ENCODE results near the gene LAMA3. TPM values are rescaled to one million over a fixed set of nuclear protein-coding genes. Genes with fewer than 3 reads are reported as not detected.

Gene LAMA3
- total RNA-seq, 1 donor from 2014 or later = 0.47 TPM

DNA sequence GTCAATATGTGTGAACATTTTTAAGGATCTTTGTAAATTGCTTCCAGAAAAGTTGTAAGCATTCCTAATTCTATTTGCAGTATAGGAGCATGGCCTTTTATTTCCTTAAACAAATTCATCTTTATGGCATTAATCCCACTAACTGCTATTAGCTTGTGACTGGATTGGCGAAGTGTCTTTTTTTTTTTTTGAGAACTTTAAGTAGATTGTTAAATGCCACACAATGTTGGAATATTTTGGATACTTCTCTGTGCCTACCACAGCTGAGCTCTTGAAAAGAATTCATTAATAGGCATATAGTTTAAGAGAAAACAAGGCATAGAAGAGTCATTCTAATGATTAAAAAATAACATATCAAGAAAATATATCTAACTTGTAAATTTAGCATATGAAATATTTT is 129.7 kb downstream of the LAMA3 start:
- Mint-ChIP-seq H3K27ac (no peak overlapping the region), H3K36me3 (no peaks in the 10 kb centered on the region), H3K4me1 (no peaks in the 10 kb centered on the region), H3K9me3 (no peaks in the 10 kb centered on the region), H3K27me3 (ENCODE audit: insufficient read depth, low read depth) (peaks cover 2% of the 10 kb centered on the region), H3K4me3 (no peak overlapping the region)
- H2AFZ ChIP-seq (replicated peaks) = no peak overlapping the region
- H3K27ac ChIP-seq = no peak overlapping the region
- no peaks in the 10 kb centered on the region for H4K20me1 ChIP-seq (ENCODE audit: low read depth)
- no peak for DNase-seq (ENCODE audit: low spot score)
- TF ChIP-seq EZH2phosphoT487 (IDR thresholded peaks at IDR 0.05) (no peak), EZH2 (IDR thresholded peaks at IDR 0.05) (no peak)
- TF ChIP-seq, protein P1, sequence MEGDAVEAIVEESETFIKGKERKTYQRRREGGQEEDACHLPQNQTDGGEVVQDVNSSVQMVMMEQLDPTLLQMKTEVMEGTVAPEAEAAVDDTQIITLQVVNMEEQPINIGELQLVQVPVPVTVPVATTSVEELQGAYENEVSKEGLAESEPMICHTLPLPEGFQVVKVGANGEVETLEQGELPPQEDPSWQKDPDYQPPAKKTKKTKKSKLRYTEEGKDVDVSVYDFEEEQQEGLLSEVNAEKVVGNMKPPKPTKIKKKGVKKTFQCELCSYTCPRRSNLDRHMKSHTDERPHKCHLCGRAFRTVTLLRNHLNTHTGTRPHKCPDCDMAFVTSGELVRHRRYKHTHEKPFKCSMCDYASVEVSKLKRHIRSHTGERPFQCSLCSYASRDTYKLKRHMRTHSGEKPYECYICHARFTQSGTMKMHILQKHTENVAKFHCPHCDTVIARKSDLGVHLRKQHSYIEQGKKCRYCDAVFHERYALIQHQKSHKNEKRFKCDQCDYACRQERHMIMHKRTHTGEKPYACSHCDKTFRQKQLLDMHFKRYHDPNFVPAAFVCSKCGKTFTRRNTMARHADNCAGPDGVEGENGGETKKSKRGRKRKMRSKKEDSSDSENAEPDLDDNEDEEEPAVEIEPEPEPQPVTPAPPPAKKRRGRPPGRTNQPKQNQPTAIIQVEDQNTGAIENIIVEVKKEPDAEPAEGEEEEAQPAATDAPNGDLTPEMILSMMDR (IDR thresholded peaks at IDR 0.05) = no peak
- no peaks in the 10 kb centered on the region for H3K9me3 ChIP-seq (ENCODE audit: low read depth)
- no peaks in the 10 kb centered on the region for H3K4me1 ChIP-seq
- no peak overlapping the region for H3K4me2 ChIP-seq
- H3K36me3 ChIP-seq = no peaks in the 10 kb centered on the region
- no peaks in the 10 kb centered on the region for H3K27me3 ChIP-seq
- no peaks in the 10 kb centered on the region for H3F3A ChIP-seq (ENCODE audit: low read depth)
- no peaks in the 10 kb centered on the region for H3K79me2 ChIP-seq (ENCODE audit: low read depth)
- no peak overlapping the region for H3K4me3 ChIP-seq
- H3K9ac ChIP-seq = no peak overlapping the region

DNA sequence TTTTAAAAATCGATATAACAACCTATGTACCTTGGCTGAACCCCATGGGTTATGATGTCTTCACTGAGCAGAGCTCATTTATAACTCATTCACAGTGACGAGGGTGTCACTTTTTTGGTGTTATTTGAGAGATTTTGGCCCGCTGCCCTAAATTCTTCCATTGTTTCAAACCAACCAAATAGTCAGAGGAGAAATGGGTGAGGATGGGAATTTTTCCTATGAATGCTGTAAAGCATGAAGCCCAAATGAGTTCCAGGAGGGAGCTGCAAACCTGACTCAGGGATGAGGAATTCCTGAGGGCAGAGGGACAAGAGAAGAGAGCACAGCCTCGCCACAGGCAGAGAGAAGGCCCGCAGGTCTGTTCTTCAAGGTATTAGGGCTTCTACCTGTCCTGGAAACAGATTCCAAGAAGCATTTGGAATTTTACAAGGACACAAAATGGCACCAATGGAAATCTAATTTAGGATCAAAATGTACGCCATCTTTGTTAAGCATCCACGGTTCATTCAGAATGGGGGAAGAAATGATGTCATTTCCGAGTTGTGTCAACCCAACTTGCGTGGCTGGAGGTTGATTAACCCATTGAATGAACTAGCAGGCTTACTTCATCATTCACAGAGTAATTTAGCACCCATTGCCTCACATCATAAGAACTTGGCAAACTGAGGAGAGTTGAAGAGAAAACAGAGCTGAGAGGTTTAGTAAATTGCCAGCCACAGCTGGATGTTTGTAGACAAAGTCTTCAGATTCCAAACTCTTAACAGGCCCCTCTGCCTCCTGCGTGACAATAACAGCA is 133.5 kb downstream of the LAMA3 start:
- Mint-ChIP-seq H3K9me3 (no peaks in the 10 kb centered on the region), H3K27ac (no peak overlapping the region), H3K4me1 (peaks cover 4% of the 10 kb centered on the region), H3K4me3 (no peak overlapping the region), H3K36me3 (no peaks in the 10 kb centered on the region), H3K27me3 (ENCODE audit: insufficient read depth, low read depth) (no peaks in the 10 kb centered on the region)
- Histone ChIP-seq H3K4me3 (no peak overlapping the region), H3K4me2 (no peak overlapping the region), H3K9ac (no peak overlapping the region), H2AFZ (replicated peaks) (no peak overlapping the region), H3K27me3 (no peaks in the 10 kb centered on the region), H4K20me1 (ENCODE audit: low read depth) (no peaks in the 10 kb centered on the region), H3F3A (ENCODE audit: low read depth) (no peaks in the 10 kb centered on the region), H3K27ac (no peak overlapping the region), H3K36me3 (no peaks in the 10 kb centered on the region), H3K4me1 (no peaks in the 10 kb centered on the region), H3K9me3 (ENCODE audit: low read depth) (no peaks in the 10 kb centered on the region), H3K79me2 (ENCODE audit: low read depth) (no peaks in the 10 kb centered on the region)
- DNase-seq (ENCODE audit: low spot score) = no peak
- TF ChIP-seq EZH2 (IDR thresholded peaks at IDR 0.05) = no peak
- TF ChIP-seq EZH2phosphoT487 (IDR thresholded peaks at IDR 0.05) = no peak
- TF ChIP-seq, protein P1 (IDR thresholded peaks at IDR 0.05) = no peak

DNA sequence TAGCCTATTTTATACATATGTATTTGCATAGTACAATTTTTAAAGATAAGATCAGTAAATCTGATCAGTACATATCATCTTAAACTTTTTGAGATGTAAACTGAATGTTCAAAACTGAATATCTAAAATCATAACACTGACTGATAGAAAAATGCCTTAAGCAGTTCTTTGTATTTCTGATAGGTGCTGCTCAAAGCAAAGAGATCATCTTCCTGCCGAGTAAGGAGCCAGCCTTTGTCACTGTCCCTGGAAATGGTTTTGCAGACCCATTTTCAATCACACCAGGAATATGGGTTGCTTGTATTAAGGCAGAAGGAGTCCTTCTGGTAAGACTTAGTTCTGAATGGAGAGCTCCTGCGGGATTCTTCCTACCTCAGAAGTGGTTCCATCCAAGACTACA is 135.0 kb downstream of the LAMA3 start:
- no peak overlapping the region for H3K9ac ChIP-seq
- H2AFZ ChIP-seq (replicated peaks) = no peak overlapping the region
- TF ChIP-seq EZH2phosphoT487 (IDR thresholded peaks at IDR 0.05) (no peak), EZH2 (IDR thresholded peaks at IDR 0.05) (no peak)
- TF ChIP-seq, protein P1 (IDR thresholded peaks at IDR 0.05) = no peak
- H3K9me3 Mint-ChIP-seq = no peaks in the 10 kb centered on the region
- H3K4me2 ChIP-seq = no peak overlapping the region
- H4K20me1 ChIP-seq (ENCODE audit: low read depth) = no peaks in the 10 kb centered on the region
- no peaks in the 10 kb centered on the region for H3K36me3 ChIP-seq
- no peaks in the 10 kb centered on the region for H3K79me2 ChIP-seq (ENCODE audit: low read depth)
- no peaks in the 10 kb centered on the region for H3K9me3 ChIP-seq (ENCODE audit: low read depth)
- no peak overlapping the region for H3K27ac Mint-ChIP-seq
- peaks cover 4% of the 10 kb centered on the region for H3K4me1 Mint-ChIP-seq
- no peak overlapping the region for H3K27ac ChIP-seq
- no peak for DNase-seq (ENCODE audit: low spot score)
- H3K27me3 ChIP-seq = no peaks in the 10 kb centered on the region
- no peaks in the 10 kb centered on the region for H3K36me3 Mint-ChIP-seq
- no peaks in the 10 kb centered on the region for H3F3A ChIP-seq (ENCODE audit: low read depth)
- H3K27me3 Mint-ChIP-seq (ENCODE audit: insufficient read depth, low read depth) = no peaks in the 10 kb centered on the region
- no peaks in the 10 kb centered on the region for H3K4me1 ChIP-seq
- H3K4me3 Mint-ChIP-seq = no peak overlapping the region
- no peak overlapping the region for H3K4me3 ChIP-seq

Measured in neural progenitor cell (in vitro differentiated cells).